ENCODE measurements around the gene PDE4A. TPM values are rescaled to one million over a fixed set of nuclear protein-coding genes. Genes with fewer than 3 reads are reported as not detected.

Gene PDE4A
- total RNA-seq, 1 experiment from 2014 or later: 0.42 TPM

DNA sequence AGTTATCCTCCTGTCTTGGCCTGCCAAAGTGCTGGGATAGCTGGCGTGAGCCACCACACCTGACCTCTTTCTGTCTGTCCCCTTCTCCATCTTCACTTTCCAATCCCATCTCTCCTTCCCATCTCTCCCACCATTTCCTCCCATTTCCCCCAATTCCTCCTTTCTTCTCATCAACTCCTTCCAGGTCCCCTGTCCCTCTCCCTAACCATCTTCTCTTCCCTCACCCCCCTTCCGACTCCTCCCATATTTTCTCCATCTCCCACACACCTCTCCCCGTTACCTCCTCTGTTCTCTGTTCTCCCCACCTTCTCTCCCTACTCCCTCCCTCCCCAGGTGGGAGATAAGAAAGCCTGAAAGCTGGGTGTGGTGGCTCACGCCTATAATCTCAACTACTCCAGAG, 42.2 kb downstream of the PDE4A start:
- no TSS peak for BruUV-seq (replicated peaks)
- ChIA-PET CTCF (interaction anchor here (1.1 kb wide), 1 partner anchor 105 kb away, joined by 4 read pairs; no protein-coding TSS in a partner anchor), POLR2A (no interaction called here)
- Mint-ChIP-seq H3K27me3 (ENCODE audit: insufficient read depth, unreplicated experiment) (no peaks in the 10 kb centered on the region), H3K27ac (ENCODE audit: low read depth, unreplicated experiment) (no peak overlapping the region), H3K36me3 (ENCODE audit: insufficient read depth, unreplicated experiment) (no peaks in the 10 kb centered on the region), H3K4me1 (ENCODE audit: insufficient read depth, unreplicated experiment) (peaks cover 11% of the 10 kb centered on the region), H3K4me3 (ENCODE audit: unreplicated experiment) (peak overlapping the region; percentile 59), H3K9me3 (ENCODE audit: unreplicated experiment) (no peaks in the 10 kb centered on the region)
- DNase-seq (ENCODE audit: unreplicated experiment): no peak
- TF ChIP-seq, protein P1, sequence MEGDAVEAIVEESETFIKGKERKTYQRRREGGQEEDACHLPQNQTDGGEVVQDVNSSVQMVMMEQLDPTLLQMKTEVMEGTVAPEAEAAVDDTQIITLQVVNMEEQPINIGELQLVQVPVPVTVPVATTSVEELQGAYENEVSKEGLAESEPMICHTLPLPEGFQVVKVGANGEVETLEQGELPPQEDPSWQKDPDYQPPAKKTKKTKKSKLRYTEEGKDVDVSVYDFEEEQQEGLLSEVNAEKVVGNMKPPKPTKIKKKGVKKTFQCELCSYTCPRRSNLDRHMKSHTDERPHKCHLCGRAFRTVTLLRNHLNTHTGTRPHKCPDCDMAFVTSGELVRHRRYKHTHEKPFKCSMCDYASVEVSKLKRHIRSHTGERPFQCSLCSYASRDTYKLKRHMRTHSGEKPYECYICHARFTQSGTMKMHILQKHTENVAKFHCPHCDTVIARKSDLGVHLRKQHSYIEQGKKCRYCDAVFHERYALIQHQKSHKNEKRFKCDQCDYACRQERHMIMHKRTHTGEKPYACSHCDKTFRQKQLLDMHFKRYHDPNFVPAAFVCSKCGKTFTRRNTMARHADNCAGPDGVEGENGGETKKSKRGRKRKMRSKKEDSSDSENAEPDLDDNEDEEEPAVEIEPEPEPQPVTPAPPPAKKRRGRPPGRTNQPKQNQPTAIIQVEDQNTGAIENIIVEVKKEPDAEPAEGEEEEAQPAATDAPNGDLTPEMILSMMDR (IDR thresholded peaks at IDR 0.05; ENCODE audit: unreplicated experiment): no peak
- intact Hi-C loops (cut with micrococcal nuclease): no loop called here

- Mint-ChIP-seq H3K4me1 (ENCODE audit: insufficient read depth, unreplicated experiment) (peaks cover 11% of the 10 kb centered on the region), H3K36me3 (ENCODE audit: insufficient read depth, unreplicated experiment) (no peaks in the 10 kb centered on the region), H3K4me3 (ENCODE audit: unreplicated experiment) (no peak overlapping the region), H3K27me3 (ENCODE audit: insufficient read depth, unreplicated experiment) (no peaks in the 10 kb centered on the region), H3K9me3 (ENCODE audit: unreplicated experiment) (no peaks in the 10 kb centered on the region), H3K27ac (ENCODE audit: low read depth, unreplicated experiment) (no peak overlapping the region)
- no peak for DNase-seq (ENCODE audit: unreplicated experiment)
- ChIA-PET POLR2A (no interaction called here), CTCF (interaction anchor here (0.6 kb wide), 1 partner anchor 8 kb away, joined by 3 read pairs; no protein-coding TSS in a partner anchor)
- intact Hi-C loops (cut with micrococcal nuclease): no loop called here
- BruUV-seq (replicated peaks): no TSS peak
- TF ChIP-seq, protein P1 (IDR thresholded peaks at IDR 0.05; ENCODE audit: unreplicated experiment): no peak
Measured at GRCh38 chr19:10464456-10464855, 44.1 kb downstream of the PDE4A start.

- CTCF ChIA-PET: interaction anchor here (0.5 to 1.5 kb wide), 6 partner anchors 16 to 98 kb away, joined by 3 to 9 read pairs (median 3); no protein-coding TSS in a partner anchor
- Mint-ChIP-seq H3K4me1 (ENCODE audit: insufficient read depth, unreplicated experiment) (peaks cover 5% of the 10 kb centered on the region), H3K27ac (ENCODE audit: low read depth, unreplicated experiment) (no peak overlapping the region), H3K27me3 (ENCODE audit: insufficient read depth, unreplicated experiment) (no peaks in the 10 kb centered on the region), H3K36me3 (ENCODE audit: insufficient read depth, unreplicated experiment) (no peaks in the 10 kb centered on the region), H3K4me3 (ENCODE audit: unreplicated experiment) (no peak overlapping the region), H3K9me3 (ENCODE audit: unreplicated experiment) (no peaks in the 10 kb centered on the region)
- no TSS peak for BruUV-seq (replicated peaks)
- DNase-seq (ENCODE audit: unreplicated experiment): no peak
- TF ChIP-seq, protein P1 (IDR thresholded peaks at IDR 0.05; ENCODE audit: unreplicated experiment): no peak
- intact Hi-C loops (cut with micrococcal nuclease): no loop called here
- POLR2A ChIA-PET: no interaction called here
Measured at GRCh38 chr19:10467104-10467706, 46.9 kb downstream of the PDE4A start.

GRCh38 chr19:10468133-10468532, 47.8 kb downstream of the PDE4A start:
- no peak for DNase-seq (ENCODE audit: unreplicated experiment)
- ChIA-PET POLR2A (no interaction called here), CTCF (no interaction called here)
- no peak overlapping the region for H3K4me3 Mint-ChIP-seq (ENCODE audit: unreplicated experiment)
- intact Hi-C loops (cut with micrococcal nuclease): no loop called here
- no peak overlapping the region for H3K27ac Mint-ChIP-seq (ENCODE audit: low read depth, unreplicated experiment)
- no peaks in the 10 kb centered on the region for H3K36me3 Mint-ChIP-seq (ENCODE audit: insufficient read depth, unreplicated experiment)
- no TSS peak for BruUV-seq (replicated peaks)
- no peaks in the 10 kb centered on the region for H3K4me1 Mint-ChIP-seq (ENCODE audit: insufficient read depth, unreplicated experiment)
- TF ChIP-seq, protein P1 (IDR thresholded peaks at IDR 0.05; ENCODE audit: unreplicated experiment): no peak
- no peaks in the 10 kb centered on the region for H3K9me3 Mint-ChIP-seq (ENCODE audit: unreplicated experiment)
- H3K27me3 Mint-ChIP-seq (ENCODE audit: insufficient read depth, unreplicated experiment): no peaks in the 10 kb centered on the region
